HUES6 (cell line): ENCODE results near the gene SMARCA2.
"Not testable (repeated sequence)": the region's sequence is repeated elsewhere in the genome, so short reads cannot be mapped to it uniquely, and the experiment has no call there.

ENCODE experiments used
- H3K27ac ChIP-seq: 2 replicates; pipeline ENCODE4 v1.7.0; 2013; ENCODE audit warnings: low read depth, mild to moderate bottlenecking, low read length, inconsistent platforms
- H3K27me3 ChIP-seq: 2 replicates; pipeline ENCODE4 v1.6.1; 2013; ENCODE audit warnings: low read length; ENCODE audit not compliant: control insufficient read depth, insufficient read depth
- H3K36me3 ChIP-seq: 2 replicates; pipeline ENCODE4 v1.6.1; 2013; ENCODE audit warnings: low read length; ENCODE audit not compliant: control insufficient read depth, insufficient read depth
- H3K4me1 ChIP-seq: 2 replicates; pipeline ENCODE4 v1.6.1; 2013; ENCODE audit warnings: low read length; ENCODE audit not compliant: control insufficient read depth, insufficient read depth
- H3K4me3 ChIP-seq: 2 replicates; pipeline ENCODE4 v1.5.1; 2013; ENCODE audit warnings: low read depth, low read length
- H3K9ac ChIP-seq: one replicate; pipeline ENCODE4 v1.6.1; 2013; ENCODE audit warnings: mild to moderate bottlenecking, low read length
- H3K9me3 ChIP-seq: 2 replicates; pipeline ENCODE4 v1.6.1; 2013; ENCODE audit warnings: low read depth, low read length; ENCODE audit not compliant: control insufficient read depth, insufficient read depth

Gene SMARCA2

GRCh38 chr9:2146700-2147099 is 131.6 kb downstream of the SMARCA2 start:
- H3K27me3 ChIP-seq, H3K27ac ChIP-seq, H3K36me3 ChIP-seq, H3K9ac ChIP-seq, H3K4me3 ChIP-seq, H3K9me3 ChIP-seq: not testable (repeated sequence)
- H3K4me1 ChIP-seq = peaks cover 13% of the 10 kb centered on the region

- H3K27me3 ChIP-seq = no peaks in the 10 kb centered on the region
- no peak overlapping the region for H3K9ac ChIP-seq
- H3K4me3 ChIP-seq = no peak overlapping the region
- H3K9me3 ChIP-seq = peaks cover 4% of the 10 kb centered on the region; the same call in 1 of the 2 replicates
- no peak overlapping the region for H3K27ac ChIP-seq
- no peaks in the 10 kb centered on the region for H3K36me3 ChIP-seq
- peaks cover 3% of the 10 kb centered on the region for H3K4me1 ChIP-seq
These were observed 135.2 kb downstream of the SMARCA2 start for GRCh38 chr9:2150338-2150737.

DNA sequence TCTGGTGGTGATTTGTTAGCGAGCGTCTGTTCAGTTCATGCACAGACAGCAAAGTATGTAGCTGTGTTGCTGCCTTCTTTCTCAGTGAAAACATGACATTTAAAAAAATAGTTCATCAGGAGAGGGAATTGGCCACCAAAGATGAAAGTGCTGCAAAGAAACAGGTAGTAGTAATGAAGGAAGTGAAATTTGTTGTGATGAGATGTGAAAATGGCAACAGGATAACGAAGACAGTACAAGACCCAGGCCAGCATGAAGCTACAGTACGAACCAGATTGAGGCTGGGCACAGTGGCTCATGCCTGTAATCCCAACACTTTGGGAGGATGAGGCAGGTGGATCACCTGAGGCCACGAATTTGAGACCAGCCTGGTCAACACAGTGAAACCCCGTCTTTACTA is 136.0 kb downstream of the SMARCA2 start:
- Histone ChIP-seq H3K9ac (no peak overlapping the region), H3K27ac (no peak overlapping the region), H3K4me1 (peaks cover 3% of the 10 kb centered on the region), H3K36me3 (no peaks in the 10 kb centered on the region), H3K4me3 (no peak overlapping the region), H3K9me3 (peaks cover 4% of the 10 kb centered on the region; the same call in 1 of the 2 replicates), H3K27me3 (no peaks in the 10 kb centered on the region)

GRCh38 chr9:2152966-2153629 is 138.0 kb downstream of the SMARCA2 start:
- Histone ChIP-seq H3K27ac (no peak overlapping the region), H3K4me3 (no peak overlapping the region), H3K9me3 (peaks cover 4% of the 10 kb centered on the region; the same call in 1 of the 2 replicates), H3K27me3 (no peaks in the 10 kb centered on the region), H3K9ac (no peak overlapping the region), H3K4me1 (peaks cover 16% of the 10 kb centered on the region), H3K36me3 (no peaks in the 10 kb centered on the region)

- Histone ChIP-seq H3K9ac (no peak overlapping the region), H3K4me1 (peaks cover 19% of the 10 kb centered on the region), H3K27ac (no peak overlapping the region), H3K4me3 (no peak overlapping the region), H3K36me3 (no peaks in the 10 kb centered on the region), H3K27me3 (no peaks in the 10 kb centered on the region), H3K9me3 (peaks cover 4% of the 10 kb centered on the region; the same call in 1 of the 2 replicates)
These were observed 138.6 kb downstream of the SMARCA2 start for GRCh38 chr9:2153630-2154217.

GRCh38 chr9:2154731-2155130 is 139.6 kb downstream of the SMARCA2 start:
- Histone ChIP-seq H3K4me1 (peaks cover 30% of the 10 kb centered on the region), H3K36me3 (no peaks in the 10 kb centered on the region), H3K9ac (no peak overlapping the region), H3K27ac (no peak overlapping the region), H3K27me3 (no peaks in the 10 kb centered on the region), H3K9me3 (peaks cover 4% of the 10 kb centered on the region; the same call in 1 of the 2 replicates), H3K4me3 (no peak overlapping the region)

GRCh38 chr9:2155966-2156365 is 140.8 kb downstream of the SMARCA2 start:
- H3K27me3 ChIP-seq = no peaks in the 10 kb centered on the region
- H3K27ac ChIP-seq = no peak overlapping the region
- H3K9ac ChIP-seq = no peak overlapping the region
- H3K4me1 ChIP-seq = peaks cover 41% of the 10 kb centered on the region
- no peaks in the 10 kb centered on the region for H3K36me3 ChIP-seq
- H3K4me3 ChIP-seq = no peak overlapping the region
- no peaks in the 10 kb centered on the region for H3K9me3 ChIP-seq

DNA sequence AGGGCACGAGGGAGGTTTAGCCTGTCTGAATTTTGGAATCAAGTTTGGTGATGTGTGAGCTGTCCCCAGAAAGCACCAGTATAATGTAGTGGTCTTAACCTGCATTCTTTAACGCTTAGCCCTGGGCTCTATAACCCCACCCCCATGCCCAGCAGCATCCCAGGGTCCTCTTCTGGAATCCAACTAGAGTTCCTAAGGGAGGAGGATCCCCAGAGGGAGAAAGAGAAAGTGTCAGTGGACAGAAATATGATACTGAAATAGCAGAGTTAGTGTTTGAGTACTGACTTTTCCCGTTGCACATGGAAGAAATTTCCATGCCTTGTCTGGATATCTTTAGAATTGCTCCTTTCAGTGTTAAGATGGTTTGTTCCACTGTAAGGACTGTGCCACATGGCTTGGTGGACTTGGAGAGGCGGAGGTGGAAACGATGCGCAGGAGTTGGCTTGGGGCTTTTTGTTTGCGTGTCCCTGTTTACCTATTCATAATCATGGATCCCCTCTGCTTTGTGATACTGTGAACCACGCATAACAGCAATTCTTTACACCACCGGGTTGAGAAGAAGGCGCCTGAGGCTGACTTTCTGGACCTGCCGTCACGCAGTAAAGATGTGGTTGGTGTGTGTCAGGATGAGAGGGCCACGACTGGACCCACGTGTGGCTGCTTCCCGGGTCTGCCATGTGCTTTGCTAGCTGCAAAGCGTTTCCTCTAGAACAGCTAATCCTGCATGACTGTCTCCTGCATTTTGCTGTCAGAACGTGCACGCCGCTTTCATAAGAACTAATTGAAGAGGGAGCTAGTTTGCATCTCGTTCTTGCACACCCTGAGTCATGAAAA is 142.3 kb downstream of the SMARCA2 start:
- H3K9me3 ChIP-seq = no peaks in the 10 kb centered on the region
- H3K27ac ChIP-seq = peak overlapping the region; percentile 79
- no peaks in the 10 kb centered on the region for H3K36me3 ChIP-seq
- H3K9ac ChIP-seq = peak overlapping the region; percentile 65
- H3K4me1 ChIP-seq = peaks cover 50% of the 10 kb centered on the region
- H3K4me3 ChIP-seq = peak overlapping the region; percentile 45; the same call in 1 of the 2 replicates
- no peaks in the 10 kb centered on the region for H3K27me3 ChIP-seq

DNA sequence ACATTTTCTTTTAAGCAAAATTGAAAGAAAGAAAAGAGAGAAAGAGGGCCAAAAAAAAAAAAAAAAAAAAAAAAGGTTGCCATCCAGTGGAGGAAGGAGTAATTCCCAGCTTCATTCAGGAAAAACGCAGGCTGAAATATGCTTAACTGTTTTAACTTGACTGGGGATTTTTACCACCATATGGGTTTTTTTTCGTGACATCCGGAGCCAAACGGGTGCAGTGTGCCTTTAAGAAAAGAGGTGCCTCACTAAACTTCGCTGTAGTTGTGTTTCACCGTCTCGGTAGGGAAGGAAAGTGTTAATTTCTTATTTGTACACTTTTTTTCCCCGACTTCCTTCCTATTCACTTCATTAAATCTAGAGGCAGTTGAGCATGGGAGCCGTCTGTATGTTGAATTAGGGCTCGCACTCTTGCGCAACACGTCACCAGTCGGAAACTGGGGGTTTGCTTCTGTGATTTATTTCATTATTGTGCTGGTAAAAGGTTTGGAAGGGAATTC is 143.0 kb downstream of the SMARCA2 start:
- H3K27ac ChIP-seq = peak overlapping the region; percentile 79
- no peaks in the 10 kb centered on the region for H3K36me3 ChIP-seq
- H3K27me3 ChIP-seq = no peaks in the 10 kb centered on the region
- no peaks in the 10 kb centered on the region for H3K9me3 ChIP-seq
- peaks cover 50% of the 10 kb centered on the region for H3K4me1 ChIP-seq
- peak overlapping the region; percentile 65 for H3K9ac ChIP-seq
- H3K4me3 ChIP-seq = peak overlapping the region; percentile 45

DNA sequence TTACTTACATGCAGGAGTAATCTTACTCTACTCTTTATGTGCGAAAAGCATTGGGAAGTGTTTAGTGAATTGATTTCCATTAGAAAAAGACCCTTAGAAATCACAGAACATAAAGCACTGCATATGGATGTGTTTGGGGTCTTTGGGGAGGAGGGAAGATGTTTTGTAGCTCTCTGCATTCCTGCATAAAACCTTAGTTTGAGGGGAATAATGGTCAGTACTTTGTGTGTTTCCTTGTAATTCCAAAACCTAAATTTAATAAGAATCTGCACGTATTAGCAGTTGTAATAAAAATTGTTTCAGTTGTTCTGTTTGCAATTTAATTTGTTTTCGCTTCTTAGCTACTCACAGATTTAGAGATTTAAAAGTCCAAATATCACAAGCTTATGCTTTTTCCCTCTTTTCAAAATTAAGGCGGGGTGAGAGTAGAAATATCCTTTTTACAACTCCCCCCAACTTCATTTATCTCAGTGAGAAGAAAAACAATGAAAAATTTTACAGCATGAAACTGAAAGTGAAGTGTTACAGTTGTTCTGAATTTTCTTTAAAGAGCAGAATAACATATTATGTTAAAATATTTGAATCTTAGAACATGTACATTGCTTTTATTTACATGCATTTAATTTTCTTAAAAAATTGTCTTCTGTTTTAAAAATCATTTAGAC is 143.8 kb downstream of the SMARCA2 start:
- H3K4me1 ChIP-seq = peaks cover 50% of the 10 kb centered on the region
- H3K4me3 ChIP-seq = peak overlapping the region; percentile 45
- H3K9me3 ChIP-seq = no peaks in the 10 kb centered on the region
- H3K9ac ChIP-seq = peak overlapping the region; percentile 45
- peak overlapping the region; percentile 79 for H3K27ac ChIP-seq
- no peaks in the 10 kb centered on the region for H3K36me3 ChIP-seq
- no peaks in the 10 kb centered on the region for H3K27me3 ChIP-seq
